GM12892 (cell line): ENCODE data around the gene SARNP.

Experiments used
- POLR2A ChIP-seq: IDR thresholded peaks from 2 replicates; pipeline ENCODE4 v1.6.1; 2011; ENCODE audit warnings: low read depth, low read length, control low read depth
- POLR2AphosphoS5 ChIP-seq: IDR thresholded peaks from 2 replicates; pipeline ENCODE4 v1.6.1; 2011; ENCODE audit warnings: low read depth, low read length, control low read depth

- no peak for TF ChIP-seq POLR2A
- TF ChIP-seq POLR2AphosphoS5, result no peak
Measured at GRCh38 chr12:55742719-55743405, 74.7 kb downstream of the SARNP start, which contains the start of gene GDF11.
